ENCODE data around the gene GCSH. TPM values are rescaled to one million over a fixed set of nuclear protein-coding genes. Genes with fewer than 3 reads are reported as not detected.

The GCSH gene
- total RNA-seq, 2 donors from 2014 or later: 10.6 to 13.6 TPM

GRCh38 chr16:81060576-81061306 is 35.5 kb downstream of the GCSH start:
- Histone ChIP-seq H3K36me3 (no peaks in the 10 kb centered on the region), H3K27me3 (replicated peaks; ENCODE audit: insufficient read depth) (no peaks in the 10 kb centered on the region), H3K4me3 (no peak overlapping the region), H3K4me1 (ENCODE audit: control insufficient read depth in 1 of 2, low read depth in 2 of 2) (no peaks in the 10 kb centered on the region), H3K9me3 (no peaks in the 10 kb centered on the region), H3K27ac (no peak overlapping the region)
- no peak for TF ChIP-seq CTCF (IDR thresholded peaks at IDR 0.05)
- DNase-seq (ENCODE audit: low spot score) (no peak), ATAC-seq (ENCODE audit: insufficient number of reproducible peaks, low FRiP score, low read depth) (no peak)

- Histone ChIP-seq H3K27me3 (replicated peaks; ENCODE audit: insufficient read depth) (no peaks in the 10 kb centered on the region), H3K36me3 (no peaks in the 10 kb centered on the region), H3K27ac (no peak overlapping the region), H3K4me1 (ENCODE audit: control insufficient read depth in 1 of 2, low read depth in 2 of 2) (no peaks in the 10 kb centered on the region), H3K4me3 (no peak overlapping the region), H3K9me3 (peaks cover 7% of the 10 kb centered on the region)
- no peak for TF ChIP-seq CTCF (IDR thresholded peaks at IDR 0.05)
- DNase-seq (ENCODE audit: low spot score): no peak
- no peak for ATAC-seq (ENCODE audit: insufficient number of reproducible peaks, low FRiP score, low read depth)
Measured at GRCh38 chr16:81053761-81054160, 42.4 kb downstream of the GCSH start.

GRCh38 chr16:81042821-81043220 is 53.4 kb downstream of the GCSH start:
- no peaks in the 10 kb centered on the region for H3K4me1 ChIP-seq (ENCODE audit: control insufficient read depth in 1 of 2, low read depth in 2 of 2)
- no peaks in the 10 kb centered on the region for H3K27me3 ChIP-seq (replicated peaks; ENCODE audit: insufficient read depth)
- no peak for DNase-seq (ENCODE audit: low spot score)
- TF ChIP-seq CTCF (IDR thresholded peaks at IDR 0.05): no peak
- no peak overlapping the region for H3K27ac ChIP-seq
- H3K9me3 ChIP-seq: no peaks in the 10 kb centered on the region
- no peak overlapping the region for H3K4me3 ChIP-seq
- peaks cover 33% of the 10 kb centered on the region for H3K36me3 ChIP-seq
- ATAC-seq (ENCODE audit: insufficient number of reproducible peaks, low FRiP score, low read depth): no peak

GRCh38 chr16:81041696-81042095 is 54.5 kb downstream of the GCSH start:
- no peak for DNase-seq (ENCODE audit: low spot score)
- H3K4me1 ChIP-seq (ENCODE audit: control insufficient read depth in 1 of 2, low read depth in 2 of 2): peaks cover 10% of the 10 kb centered on the region in 2 donors
- H3K36me3 ChIP-seq: peaks cover 33% of the 10 kb centered on the region
- H3K9me3 ChIP-seq: no peaks in the 10 kb centered on the region
- no peak overlapping the region for H3K27ac ChIP-seq
- TF ChIP-seq CTCF (IDR thresholded peaks at IDR 0.05): no peak
- ATAC-seq (ENCODE audit: insufficient number of reproducible peaks, low FRiP score, low read depth): no peak
- H3K4me3 ChIP-seq: no peak overlapping the region
- H3K27me3 ChIP-seq (replicated peaks; ENCODE audit: insufficient read depth): no peaks in the 10 kb centered on the region

GRCh38 chr16:81040842-81041241 is 55.4 kb downstream of the GCSH start:
- Histone ChIP-seq H3K27me3 (replicated peaks; ENCODE audit: insufficient read depth) (no peaks in the 10 kb centered on the region), H3K27ac (no peak overlapping the region), H3K9me3 (no peaks in the 10 kb centered on the region), H3K4me1 (ENCODE audit: control insufficient read depth in 1 of 2, low read depth in 2 of 2) (peaks cover 11 to 15% of the 10 kb centered on the region in 2 donors), H3K36me3 (peaks cover 33% of the 10 kb centered on the region), H3K4me3 (no peak overlapping the region)
- ATAC-seq (ENCODE audit: insufficient number of reproducible peaks, low FRiP score, low read depth) (no peak), DNase-seq (ENCODE audit: low spot score) (no peak)
- TF ChIP-seq CTCF (IDR thresholded peaks at IDR 0.05): no peak
